Endothelial cell of umbilical vein (primary cell): ENCODE results near the gene FLT3LG. TPM values are rescaled to one million over a fixed set of nuclear protein-coding genes. Genes with fewer than 3 reads are reported as not detected.

Experiments
- BruUV-seq: library from RNA; stranded (reverse); fragments of 400-500 nt; replicated peaks from 2 replicates; lab custom pipeline; 2021; lab: Mats Ljungman, UMichigan
- CTCF ChIA-PET: fragments of 300-600, 350-600 bp; sonication (Branson Sonifier 250); formaldehyde crosslinking; loops from one replicate; lab custom pipeline; 2021; ENCODE audit warnings: antibody characterized with exemption, inconsistent platforms; lab: Charles Lee
- POLR2A ChIA-PET: fragments of 300-600, 350-600 bp; sonication (Branson Sonifier 250); formaldehyde crosslinking; loops from one replicate; lab custom pipeline; 2021; ENCODE audit warnings: antibody characterized with exemption, inconsistent platforms; lab: Charles Lee
- DNase-seq: peaks from one replicate; pipeline ENCODE4 v3.0.0-alpha.2; 2011; ENCODE audit warnings: low read depth, low spot score
- FAIRE-seq: peaks from 2 replicates; lab custom pipeline; 2011; peaks lifted over from hg19 to GRCh38; lab: Jason Lieb, UNC
- H2AFZ ChIP-seq: 2 replicates; pipeline ENCODE4 v1.6.0; 2012; ENCODE audit warnings: low read depth, low read length, control low read depth, inconsistent platforms
- H3K27ac ChIP-seq: 2 replicates; pipeline ENCODE4 v1.5.1; 2011; ENCODE audit warnings: low read depth, mild to moderate bottlenecking, control low read depth, low read length, moderate library complexity; ENCODE audit not compliant: insufficient read depth
- H3K27me3 ChIP-seq, 2 experiments: 2 replicates each; pipeline versions ENCODE4 v1.6.0 to v1.6.1; 2011; ENCODE audit warnings: low read length in 2 of 2, mixed read lengths in 1 of 2; ENCODE audit not compliant: control insufficient read depth in 2 of 2, insufficient read depth in 2 of 2
- H3K36me3 ChIP-seq, 2 experiments: 2 replicates in 1 of 2; 3 replicates in 1 of 2; pipeline ENCODE4 v1.5.1; 2011; ENCODE audit warnings: low read length in 2 of 2, mild to moderate bottlenecking in 1 of 2, moderate library complexity in 1 of 2; ENCODE audit not compliant: control insufficient read depth in 2 of 2, insufficient read depth in 2 of 2; ENCODE audit errors: extremely low read depth in 1 of 2
- H3K4me1 ChIP-seq: 3 replicates; pipeline ENCODE4 v1.5.1; 2011; ENCODE audit warnings: mild to moderate bottlenecking, low read length; ENCODE audit not compliant: control insufficient read depth, insufficient read depth; ENCODE audit errors: extremely low read depth
- H3K4me2 ChIP-seq: 2 replicates; pipeline ENCODE4 v1.6.1; 2011; ENCODE audit warnings: low read length, control low read depth, mixed read lengths; ENCODE audit not compliant: insufficient read depth
- H3K4me3 ChIP-seq, 3 experiments: fragments of 200-600 bp in 1 of 3; sonication (generic), shearing (Covaris generic) in 1 of 3; replicated peaks in 1 of 3; 2 replicates each; pipeline ENCODE4 v1.5.1; 2011 to 2016; ENCODE audit warnings: control low read depth in 3 of 3, low read length in 3 of 3, mild to moderate bottlenecking in 2 of 3, inconsistent platforms in 1 of 3, low read depth in 1 of 3, moderate library complexity in 1 of 3; ENCODE audit not compliant: insufficient read depth in 1 of 3
- H3K79me2 ChIP-seq: 2 replicates; pipeline ENCODE4 v1.6.0; 2012; ENCODE audit warnings: low read length, inconsistent platforms; ENCODE audit not compliant: control insufficient read depth, insufficient read depth
- H3K9ac ChIP-seq: replicated peaks from 2 replicates; pipeline ENCODE3; 2011; ENCODE audit warnings: low read length, control low read depth; ENCODE audit not compliant: insufficient read depth; ENCODE audit errors: extremely low read depth
- H3K9me1 ChIP-seq: replicated peaks from 3 replicates; pipeline ENCODE4 v1.6.0; 2011; ENCODE audit warnings: mild to moderate bottlenecking, low read length; ENCODE audit not compliant: control insufficient read depth, insufficient read depth; ENCODE audit errors: extremely low read depth
- H3K9me3 ChIP-seq: replicated peaks from 2 replicates; pipeline ENCODE4 v1.5.1; 2012; ENCODE audit warnings: low read length, inconsistent platforms; ENCODE audit not compliant: control insufficient read depth, insufficient read depth
- H4K20me1 ChIP-seq: replicated peaks from 2 replicates; pipeline ENCODE3; 2011; ENCODE audit warnings: mild to moderate bottlenecking, low read length; ENCODE audit not compliant: control insufficient read depth, insufficient read depth; ENCODE audit errors: extremely low read depth
- EZH2 ChIP-seq: IDR thresholded peaks from 2 replicates; pipeline ENCODE4 v1.6.1; 2012; ENCODE audit warnings: borderline replicate concordance, low read depth, mild to moderate bottlenecking, moderate library complexity, low read length, inconsistent platforms; ENCODE audit not compliant: severe bottlenecking
- GATA2 ChIP-seq: IDR thresholded peaks from 2 replicates; pipeline ENCODE4 v1.7.0; 2011; ENCODE audit warnings: low read depth, mild to moderate bottlenecking, moderate library complexity, mixed read lengths, low read length; ENCODE audit not compliant: insufficient read length, insufficient read depth
- JUN ChIP-seq: IDR thresholded peaks from 2 replicates; pipeline ENCODE4 v1.6.1; 2011; ENCODE audit warnings: borderline replicate concordance, low read depth; ENCODE audit not compliant: insufficient read length, insufficient read depth
- POLR2A ChIP-seq: IDR thresholded peaks from 2 replicates; pipeline ENCODE4 v1.6.1; 2012; ENCODE audit warnings: low read depth, mild to moderate bottlenecking, control low read depth, low read length
- dilution Hi-C: fragments of 300-500 bp; cut with MboI; formaldehyde crosslinking; loops from one replicate; pipeline ENCODE4 v1.15.0; 2019; ENCODE audit warnings: low sequenced_read_pairs; ENCODE audit not compliant: extremely low pct_ligation_motif_present
- intact Hi-C: fragments of 100-400 bp; cut with micrococcal nuclease; formaldehyde crosslinking; loops from one replicate; pipeline ENCODE4 v1.10.0; 2022
- polyA plus RNA-seq, 4 experiments: library from polyadenylated mRNA; depleted of rRNA in 3 of 4; stranded (reverse) in 3 of 4; unstranded in 1 of 4; fragments of >200 nt; gene quantifications; 2 replicates each; pipeline versions ENCODE4 v1.2.1 to v1.2.3, GENCODE V29; 2011 to 2012; ENCODE audit warnings: missing spikeins in 1 of 4
- total RNA-seq: library from RNA; stranded (reverse); gene quantifications from 2 replicates; pipeline ENCODE4 v1.2.3, GENCODE V29; 2021

FLT3LG gene
- total and polyA plus RNA-seq, 2 donors (not counting 3 experiments of a cell fraction or from before 2014, with no cell fraction given), result 5.0 to 5.7 TPM

- Histone ChIP-seq H3K9me3 (no peaks in the 10 kb centered on the region), H3K27me3 (peaks cover 43 to 51% of the 10 kb centered on the region in 2 experiments), H4K20me1 (no peaks in the 10 kb centered on the region), H3K79me2 (no peaks in the 10 kb centered on the region), H3K4me2 (no peak overlapping the region), H2AFZ (no peak overlapping the region), H3K9me1 (no peaks in the 10 kb centered on the region), H3K9ac (no peak overlapping the region), H3K36me3 (no peaks in the 10 kb centered on the region), H3K4me1 (no peaks in the 10 kb centered on the region), H3K27ac (no peak overlapping the region), H3K4me3 (no peak overlapping the region)
- intact Hi-C loops, result no loop called here
- dilution Hi-C loops, result no loop called here
- POLR2A ChIA-PET, result no interaction called here
- TF ChIP-seq GATA2 (no peak), POLR2A (no peak), JUN (no peak), EZH2 (peak; percentile 41)
- DNase-seq, result no peak
- no peak for FAIRE-seq
- BruUV-seq, result no TSS peak
- CTCF ChIA-PET, result interaction anchor here (1.0 to 2.8 kb wide), 4 partner anchors 16 to 63 kb away, joined by 3 to 11 read pairs (median 7); partner anchors contain the start of gene GFY
These were observed 32.1 kb upstream of the FLT3LG start for GRCh38 chr19:49441960-49442350.

GRCh38 chr19:49442354-49442753 lies 31.7 kb upstream of the FLT3LG start:
- DNase-seq (no peak), FAIRE-seq (no peak)
- H3K9me3 ChIP-seq, result no peaks in the 10 kb centered on the region
- H3K79me2 ChIP-seq, result no peaks in the 10 kb centered on the region
- H2AFZ ChIP-seq, result peak overlapping the region; percentile 96
- TF ChIP-seq EZH2, result peak; percentile 48
- no peak for TF ChIP-seq POLR2A
- no peak overlapping the region for H3K27ac ChIP-seq
- CTCF ChIA-PET, result interaction anchor here (0.5 to 2.8 kb wide), 13 partner anchors 9 to 217 kb away, joined by 3 to 11 read pairs (median 3); partner anchors contain the start of genes FLT3LG, GFY, PIH1D1 and TEAD2
- no peaks in the 10 kb centered on the region for H3K4me1 ChIP-seq
- H4K20me1 ChIP-seq, result no peaks in the 10 kb centered on the region
- H3K4me3 ChIP-seq, result peak overlapping the region in 1 of 3 experiments; percentile 58
- POLR2A ChIA-PET, result no interaction called here
- H3K9me1 ChIP-seq, result no peaks in the 10 kb centered on the region
- dilution Hi-C loops (no loop called here), intact Hi-C loops (no loop called here)
- no peaks in the 10 kb centered on the region for H3K36me3 ChIP-seq
- no TSS peak for BruUV-seq
- H3K27me3 ChIP-seq, result peaks cover 40 to 48% of the 10 kb centered on the region in 2 experiments
- no peak overlapping the region for H3K4me2 ChIP-seq
- H3K9ac ChIP-seq, result no peak overlapping the region
